Right atrium auricular region (tissue), 2 donors: Measurements from ENCODE around the gene FCRL2. TPM values are rescaled to one million over a fixed set of nuclear protein-coding genes. Genes with fewer than 3 reads are reported as not detected.

Experiments used
- DNase-seq: peaks from one replicate; pipeline ENCODE4 v3.0.0-alpha.2; 2019; ENCODE audit warnings: low spot score
- H3K27ac ChIP-seq, 2 donors: fragments of 200-600 bp; sonication (generic); 1 replicate in 1 of 2; 2 replicates in 1 of 2; pipeline ENCODE4 v1.5.1; 2016 to 2019
- H3K27me3 ChIP-seq, 2 donors: fragments of 200-600 bp; sonication (generic); one replicate each; pipeline versions ENCODE4 v1.5.1 to v1.6.0; 2017 to 2019
- H3K36me3 ChIP-seq: fragments of 200-600 bp; sonication (generic); one replicate; pipeline ENCODE4 v1.5.1; 2016
- H3K4me1 ChIP-seq, 2 donors: fragments of 200-600 bp; sonication (generic); one replicate each; pipeline versions ENCODE4 v1.5.1 to v1.6.0; 2017 to 2019
- H3K4me3 ChIP-seq, 2 donors: fragments of 200-600 bp; sonication (generic); 1 replicate in 1 of 2; 2 replicates in 1 of 2; pipeline ENCODE4 v1.5.1; 2017 to 2019; ENCODE audit warnings: mild to moderate bottlenecking in 1 of 2, moderate library complexity in 1 of 2
- H3K9me3 ChIP-seq, 2 donors: fragments of 200-600 bp; sonication (generic); one replicate each; pipeline ENCODE4 v1.5.1; 2019
- total RNA-seq, 2 donors: library from RNA; depleted of rRNA; stranded (reverse); fragments of >200 nt; gene quantifications; one replicate each; pipeline ENCODE4 v1.1.0, GENCODE V29; 2016
- TF ChIP-seq, protein P1 (sequence below), 2 donors: fragments of 200-600 bp; sonication (generic); IDR thresholded peaks; one replicate each; pipeline ENCODE4 v1.5.1; 2019; ENCODE audit warnings: antibody characterized with exemption in 2 of 2

The FCRL2 gene
- total RNA-seq, 2 donors from 2014 or later: not detected

DNA sequence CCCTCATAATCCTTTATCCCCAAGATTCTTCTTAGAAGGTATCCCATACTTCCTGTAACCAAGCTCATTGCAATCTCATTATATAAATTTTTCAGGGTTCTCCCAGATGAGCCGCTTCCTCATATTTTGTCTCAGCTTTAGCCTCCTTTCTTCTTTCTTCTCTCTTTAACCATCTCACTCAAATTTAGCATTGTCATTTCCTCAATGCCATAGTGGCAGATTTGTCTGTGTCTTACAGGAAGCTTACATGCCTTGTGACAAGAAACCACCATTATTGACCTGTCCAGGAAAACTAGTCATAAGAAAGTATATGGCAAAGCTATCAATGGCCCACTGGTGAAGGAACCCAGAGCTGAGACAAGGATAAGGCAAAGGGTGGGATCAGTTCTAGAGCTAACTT lies 6.0 kb upstream of the FCRL2 start:
- TF ChIP-seq, protein P1, sequence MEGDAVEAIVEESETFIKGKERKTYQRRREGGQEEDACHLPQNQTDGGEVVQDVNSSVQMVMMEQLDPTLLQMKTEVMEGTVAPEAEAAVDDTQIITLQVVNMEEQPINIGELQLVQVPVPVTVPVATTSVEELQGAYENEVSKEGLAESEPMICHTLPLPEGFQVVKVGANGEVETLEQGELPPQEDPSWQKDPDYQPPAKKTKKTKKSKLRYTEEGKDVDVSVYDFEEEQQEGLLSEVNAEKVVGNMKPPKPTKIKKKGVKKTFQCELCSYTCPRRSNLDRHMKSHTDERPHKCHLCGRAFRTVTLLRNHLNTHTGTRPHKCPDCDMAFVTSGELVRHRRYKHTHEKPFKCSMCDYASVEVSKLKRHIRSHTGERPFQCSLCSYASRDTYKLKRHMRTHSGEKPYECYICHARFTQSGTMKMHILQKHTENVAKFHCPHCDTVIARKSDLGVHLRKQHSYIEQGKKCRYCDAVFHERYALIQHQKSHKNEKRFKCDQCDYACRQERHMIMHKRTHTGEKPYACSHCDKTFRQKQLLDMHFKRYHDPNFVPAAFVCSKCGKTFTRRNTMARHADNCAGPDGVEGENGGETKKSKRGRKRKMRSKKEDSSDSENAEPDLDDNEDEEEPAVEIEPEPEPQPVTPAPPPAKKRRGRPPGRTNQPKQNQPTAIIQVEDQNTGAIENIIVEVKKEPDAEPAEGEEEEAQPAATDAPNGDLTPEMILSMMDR (IDR thresholded peaks at IDR 0.05): no peak
- Histone ChIP-seq H3K27me3 (no peaks in the 10 kb centered on the region), H3K36me3 (no peaks in the 10 kb centered on the region), H3K4me1 (no peaks in the 10 kb centered on the region), H3K4me3 (no peak overlapping the region), H3K9me3 (no peaks in the 10 kb centered on the region), H3K27ac (no peak overlapping the region)
- DNase-seq: no peak

- no peaks in the 10 kb centered on the region for H3K4me1 ChIP-seq
- H3K27ac ChIP-seq: no peak overlapping the region
- DNase-seq: no peak
- H3K36me3 ChIP-seq: no peaks in the 10 kb centered on the region
- TF ChIP-seq, protein P1 (IDR thresholded peaks at IDR 0.05): no peak
- no peaks in the 10 kb centered on the region for H3K9me3 ChIP-seq
- H3K4me3 ChIP-seq: no peak overlapping the region
- H3K27me3 ChIP-seq: no peaks in the 10 kb centered on the region
Measured at GRCh38 chr1:157781048-157781447, 4.1 kb upstream of the FCRL2 start.

DNA sequence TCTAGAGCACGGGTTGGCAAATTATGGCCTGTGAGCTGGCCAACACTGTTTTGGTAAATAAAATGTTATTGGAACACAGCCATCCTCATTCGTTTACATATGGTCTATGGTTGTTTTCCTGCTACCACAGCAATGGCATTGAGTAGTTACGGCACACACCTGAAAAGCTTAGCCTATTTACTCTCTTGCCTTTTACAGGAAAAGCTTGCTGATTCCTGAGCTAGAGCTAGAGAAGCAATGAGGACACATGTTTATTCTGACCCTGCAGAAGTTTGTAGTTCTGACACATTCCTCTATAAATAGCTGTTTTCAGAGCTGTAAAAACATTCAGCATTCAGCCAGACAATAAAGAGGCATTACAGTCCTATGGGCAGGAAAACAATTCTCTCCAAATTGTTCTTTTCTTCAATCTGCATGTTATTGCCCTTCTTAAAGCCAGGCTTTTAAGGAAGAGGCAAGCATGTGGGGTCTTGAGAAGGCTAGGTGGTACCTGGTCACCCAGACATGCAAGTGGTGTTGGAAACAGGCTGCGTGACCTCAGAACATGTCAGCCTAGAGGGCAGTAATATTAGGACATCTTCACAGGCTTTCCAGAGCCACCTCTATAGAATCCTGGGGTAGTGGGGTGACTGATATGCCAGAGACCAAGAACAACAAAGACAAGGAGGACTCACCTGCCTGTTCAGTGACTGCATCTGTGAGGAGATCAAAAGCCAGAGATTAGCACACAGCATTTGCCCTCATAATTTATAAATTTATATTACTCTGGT lies 1.6 kb downstream of the FCRL2 start:
- TF ChIP-seq, protein P1 (IDR thresholded peaks at IDR 0.05): no peak
- Histone ChIP-seq H3K9me3 (no peaks in the 10 kb centered on the region), H3K4me3 (no peak overlapping the region), H3K36me3 (no peaks in the 10 kb centered on the region), H3K27me3 (no peaks in the 10 kb centered on the region), H3K27ac (no peak overlapping the region), H3K4me1 (no peaks in the 10 kb centered on the region)
- DNase-seq: no peak

- Histone ChIP-seq H3K27ac (no peak overlapping the region), H3K9me3 (no peaks in the 10 kb centered on the region), H3K27me3 (no peaks in the 10 kb centered on the region), H3K4me3 (no peak overlapping the region), H3K4me1 (no peaks in the 10 kb centered on the region), H3K36me3 (no peaks in the 10 kb centered on the region)
- TF ChIP-seq, protein P1 (IDR thresholded peaks at IDR 0.05): no peak
- no peak for DNase-seq
Measured at GRCh38 chr1:157774412-157774811, 2.5 kb downstream of the FCRL2 start.

GRCh38 chr1:157773493-157774350 lies 3.2 kb downstream of the FCRL2 start:
- TF ChIP-seq, protein P1 (IDR thresholded peaks at IDR 0.05): no peak
- H3K4me3 ChIP-seq: no peak overlapping the region
- H3K9me3 ChIP-seq: no peaks in the 10 kb centered on the region
- no peak for DNase-seq
- H3K27ac ChIP-seq: no peak overlapping the region
- H3K27me3 ChIP-seq: no peaks in the 10 kb centered on the region
- H3K4me1 ChIP-seq: no peaks in the 10 kb centered on the region
- H3K36me3 ChIP-seq: no peaks in the 10 kb centered on the region
